Effector memory CD4-positive, alpha-beta T cell (primary cell): ENCODE results near the gene TMEM178B.

Experiments
- DNase-seq, 3 donors: peaks; one replicate each; pipeline ENCODE4 v3.0.0-alpha.2; 2020
- H3K27ac ChIP-seq: 2 replicates; pipeline ENCODE4 v1.7.0; 2013; ENCODE audit warnings: mild to moderate bottlenecking, low read length, moderate library complexity; ENCODE audit not compliant: insufficient read depth, poor library complexity, severe bottlenecking
- H3K27me3 ChIP-seq: replicated peaks from 2 replicates; pipeline ENCODE4 v1.7.0; 2013; ENCODE audit warnings: mild to moderate bottlenecking, low read length; ENCODE audit not compliant: insufficient read depth, control insufficient read depth, poor library complexity, severe bottlenecking
- H3K36me3 ChIP-seq: 2 replicates; pipeline ENCODE4 v1.7.0; 2013; ENCODE audit warnings: mild to moderate bottlenecking, low read length, moderate library complexity; ENCODE audit not compliant: control insufficient read depth, insufficient read depth
- H3K4me1 ChIP-seq: 2 replicates; pipeline ENCODE4 v1.7.0; 2013; ENCODE audit warnings: low read length, mild to moderate bottlenecking; ENCODE audit not compliant: control insufficient read depth, insufficient read depth, poor library complexity, severe bottlenecking
- H3K4me3 ChIP-seq: 2 replicates; pipeline ENCODE4 v1.7.0; 2013; ENCODE audit warnings: low read length, low read depth, mild to moderate bottlenecking; ENCODE audit not compliant: insufficient read depth, poor library complexity, severe bottlenecking
- H3K9me3 ChIP-seq: 2 replicates; pipeline ENCODE4 v1.7.0; 2013; ENCODE audit warnings: mild to moderate bottlenecking, low read length, moderate library complexity; ENCODE audit not compliant: control insufficient read depth

TMEM178B gene

DNA sequence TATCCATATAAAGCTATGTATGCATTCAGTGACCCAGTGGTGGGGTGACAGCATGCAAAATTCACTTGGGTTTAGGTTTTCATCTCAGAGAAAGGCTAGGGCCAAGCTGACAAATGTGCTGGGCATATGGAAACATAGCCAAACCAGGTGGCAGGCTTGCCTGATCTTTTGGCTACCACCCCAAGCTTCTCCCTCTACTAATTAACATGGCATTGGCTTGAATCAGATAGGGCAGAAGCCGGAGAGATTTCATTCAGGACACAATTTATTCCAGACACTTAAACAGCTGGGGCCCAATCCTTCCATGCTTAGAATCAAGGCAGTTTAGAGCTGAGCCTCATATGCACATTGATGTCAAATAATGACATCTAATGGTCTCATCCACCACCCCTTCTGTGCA, 381.9 kb downstream of the TMEM178B start:
- Histone ChIP-seq H3K9me3 (no peaks in the 10 kb centered on the region), H3K36me3 (no peaks in the 10 kb centered on the region), H3K4me1 (no peaks in the 10 kb centered on the region), H3K27me3 (no peaks in the 10 kb centered on the region), H3K27ac (no peak overlapping the region), H3K4me3 (no peak overlapping the region)
- DNase-seq: no peak

DNA sequence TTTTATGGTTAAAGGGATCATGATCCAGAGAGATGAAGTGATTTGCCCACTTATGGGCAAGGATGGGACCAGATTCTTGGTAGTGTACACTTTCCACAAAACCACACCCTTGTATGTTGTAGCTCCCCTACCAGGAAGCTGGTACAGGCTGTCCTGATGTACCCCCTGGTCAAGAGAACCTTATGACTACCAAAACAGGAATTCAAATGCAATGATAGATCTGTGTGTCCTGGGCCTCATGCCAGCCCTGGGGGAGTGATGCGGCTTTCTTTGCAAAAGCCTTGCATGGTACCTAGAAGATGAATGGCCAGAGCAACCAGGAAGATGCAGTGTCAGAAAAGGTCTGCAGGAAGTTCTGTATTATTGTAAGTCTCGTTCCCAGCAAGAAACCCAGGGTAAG, 382.4 kb downstream of the TMEM178B start:
- Histone ChIP-seq H3K9me3 (no peaks in the 10 kb centered on the region), H3K27me3 (no peaks in the 10 kb centered on the region), H3K27ac (no peak overlapping the region), H3K4me3 (no peak overlapping the region), H3K4me1 (no peaks in the 10 kb centered on the region), H3K36me3 (no peaks in the 10 kb centered on the region)
- DNase-seq: no peak

DNA sequence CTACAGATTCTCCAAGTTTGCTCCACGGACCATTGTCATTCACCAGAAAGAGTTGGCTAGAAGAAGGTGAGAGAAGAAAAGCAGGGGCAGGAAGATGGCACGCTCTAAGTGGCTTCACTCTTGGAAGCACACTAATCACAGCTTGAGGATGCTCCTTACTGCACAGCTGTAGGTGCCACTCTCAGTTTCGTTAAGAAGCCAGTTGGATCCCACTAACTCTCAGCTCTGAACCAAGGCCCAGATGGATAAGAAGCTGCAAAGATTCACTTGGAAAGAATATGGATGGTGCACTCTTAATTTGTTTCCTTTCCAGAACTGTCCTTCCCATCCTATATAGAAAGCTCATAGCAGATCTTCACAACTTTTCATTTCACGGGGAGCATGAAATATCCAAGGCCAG, 382.8 kb downstream of the TMEM178B start:
- H3K27me3 ChIP-seq: no peaks in the 10 kb centered on the region
- no peaks in the 10 kb centered on the region for H3K9me3 ChIP-seq
- no peak for DNase-seq
- H3K27ac ChIP-seq: no peak overlapping the region
- H3K4me1 ChIP-seq: no peaks in the 10 kb centered on the region
- H3K36me3 ChIP-seq: no peaks in the 10 kb centered on the region
- no peak overlapping the region for H3K4me3 ChIP-seq

DNA sequence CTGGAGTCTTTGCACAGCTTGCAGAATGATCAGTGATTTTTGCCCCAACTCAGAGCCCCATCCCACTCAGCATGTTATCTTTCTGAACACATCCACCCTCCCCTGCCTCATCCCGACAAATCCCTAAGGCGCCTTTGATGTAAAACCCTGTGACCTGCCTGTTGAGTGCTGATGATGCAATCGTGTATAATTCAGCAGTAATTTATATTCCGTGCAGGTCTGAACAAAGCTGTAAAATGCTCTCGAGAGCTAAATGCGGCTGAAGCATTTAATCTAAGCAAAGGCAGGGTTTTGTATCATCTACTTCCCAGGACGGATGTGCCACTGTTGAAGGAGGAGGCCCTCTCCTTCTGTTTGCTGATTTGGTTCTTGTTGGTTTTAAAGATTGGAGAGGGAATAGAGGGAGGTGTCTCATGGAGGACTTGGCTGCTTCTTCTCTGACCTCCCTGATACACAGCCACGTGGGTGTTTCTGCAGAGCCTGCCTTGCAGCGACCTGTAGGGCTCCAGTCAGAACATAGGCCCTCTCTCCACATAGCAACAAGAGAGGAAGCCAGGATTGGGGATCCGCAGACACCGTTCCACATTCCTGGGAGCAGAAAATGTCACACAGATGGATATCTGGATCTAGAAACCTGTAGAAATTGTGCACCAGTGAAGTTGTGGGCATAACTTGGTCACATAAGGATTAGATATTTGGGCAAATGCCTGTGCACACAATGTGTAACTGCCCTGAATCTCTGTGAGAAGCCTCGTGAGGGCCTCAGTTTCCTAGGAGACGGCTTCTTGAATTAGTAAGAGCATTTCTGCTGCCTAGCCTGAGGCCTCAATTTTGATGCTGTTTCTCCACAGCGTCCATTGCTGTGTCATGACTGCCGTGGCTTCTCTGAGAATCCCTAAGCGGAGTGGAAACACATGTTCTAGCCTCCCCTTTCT, 387.2 kb downstream of the TMEM178B start:
- Histone ChIP-seq H3K27me3 (no peaks in the 10 kb centered on the region), H3K27ac (no peak overlapping the region), H3K36me3 (no peaks in the 10 kb centered on the region), H3K9me3 (no peaks in the 10 kb centered on the region), H3K4me3 (no peak overlapping the region), H3K4me1 (no peaks in the 10 kb centered on the region)
- no peak for DNase-seq

DNA sequence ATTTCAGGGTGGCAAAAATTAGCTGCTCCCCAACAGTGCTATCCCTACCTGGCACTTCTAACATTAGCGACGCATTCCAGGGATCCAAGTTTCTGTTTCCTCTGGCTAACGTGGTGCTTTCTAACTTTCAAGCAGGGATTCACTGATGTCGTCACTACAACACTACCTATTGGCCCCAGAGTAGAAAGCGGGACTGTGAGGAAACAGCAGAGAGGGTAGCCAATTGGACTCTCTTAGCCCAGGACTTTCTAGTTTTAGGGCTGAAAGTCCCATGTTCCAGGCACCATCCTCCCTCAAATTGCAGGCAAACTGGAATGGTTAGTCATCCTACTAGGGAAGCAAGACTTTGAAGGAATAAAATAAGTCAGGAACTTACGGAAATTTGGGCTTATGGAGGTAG, 388.1 kb downstream of the TMEM178B start:
- Histone ChIP-seq H3K4me1 (no peaks in the 10 kb centered on the region), H3K9me3 (no peaks in the 10 kb centered on the region), H3K27me3 (no peaks in the 10 kb centered on the region), H3K4me3 (no peak overlapping the region), H3K27ac (no peak overlapping the region), H3K36me3 (no peaks in the 10 kb centered on the region)
- DNase-seq: no peak

DNA sequence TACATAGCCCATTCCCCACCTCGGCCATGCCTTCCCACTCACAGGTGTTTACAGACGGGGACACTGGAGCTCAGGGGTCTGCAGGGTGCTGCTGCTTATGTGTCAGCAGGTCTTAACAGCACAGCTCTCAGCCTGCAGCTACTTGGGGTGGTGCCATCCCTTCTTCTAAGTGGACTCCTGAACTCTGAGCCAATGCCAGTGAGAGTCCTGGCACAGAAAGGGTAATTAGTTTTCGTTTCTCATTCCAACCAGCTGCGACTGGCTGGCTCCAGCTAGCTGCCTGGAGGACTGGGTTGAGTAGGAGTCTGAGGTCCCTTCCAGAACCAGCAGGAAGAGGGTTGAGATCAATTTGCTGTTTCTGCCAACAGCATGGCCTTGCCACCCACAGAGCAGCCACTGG, 389.1 kb downstream of the TMEM178B start:
- Histone ChIP-seq H3K36me3 (no peaks in the 10 kb centered on the region), H3K4me3 (no peak overlapping the region), H3K27me3 (no peaks in the 10 kb centered on the region), H3K9me3 (no peaks in the 10 kb centered on the region), H3K27ac (no peak overlapping the region), H3K4me1 (no peaks in the 10 kb centered on the region)
- DNase-seq: no peak

DNA sequence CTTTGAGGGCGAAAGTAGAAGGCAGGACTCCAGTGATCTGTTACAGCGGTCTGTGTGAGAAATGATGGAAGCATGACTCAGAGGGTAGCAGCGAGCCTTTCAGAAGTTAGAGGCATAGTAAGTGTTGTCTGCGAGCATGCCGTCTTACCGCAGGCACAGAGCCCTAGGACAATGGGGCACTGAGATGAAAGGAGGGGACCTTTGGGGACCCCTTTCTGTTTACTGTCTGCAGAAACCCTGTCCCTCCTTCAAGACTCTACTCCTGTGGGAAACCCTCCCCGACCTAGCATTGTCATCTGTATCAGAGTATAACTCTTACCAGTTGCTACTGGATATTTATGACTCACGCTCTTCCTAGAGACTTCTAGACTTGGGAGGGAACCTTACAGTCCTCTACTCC, 390.1 kb downstream of the TMEM178B start:
- no peaks in the 10 kb centered on the region for H3K27me3 ChIP-seq
- no peaks in the 10 kb centered on the region for H3K36me3 ChIP-seq
- DNase-seq: no peak
- no peak overlapping the region for H3K4me3 ChIP-seq
- no peaks in the 10 kb centered on the region for H3K4me1 ChIP-seq
- no peaks in the 10 kb centered on the region for H3K9me3 ChIP-seq
- no peak overlapping the region for H3K27ac ChIP-seq

DNA sequence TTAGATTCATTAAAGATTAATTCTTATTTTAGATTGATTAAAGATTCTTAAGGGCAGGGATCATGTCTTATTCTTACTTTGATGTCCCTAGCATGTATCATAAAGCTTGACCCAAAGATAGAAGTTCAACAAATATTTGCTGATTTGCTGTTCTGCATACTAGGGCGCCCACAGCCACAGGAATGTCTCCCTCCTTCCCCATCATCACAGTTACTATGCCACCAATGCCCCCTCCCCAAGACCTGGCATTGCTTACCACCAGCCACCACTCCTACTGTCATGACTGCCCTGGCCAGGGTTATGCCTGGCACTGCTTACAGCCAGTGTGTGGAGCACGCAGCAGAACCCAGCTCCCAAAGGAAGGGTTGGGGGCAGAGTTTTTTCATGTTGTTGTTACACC, 390.7 kb downstream of the TMEM178B start:
- no peaks in the 10 kb centered on the region for H3K9me3 ChIP-seq
- DNase-seq: no peak
- no peaks in the 10 kb centered on the region for H3K36me3 ChIP-seq
- H3K27ac ChIP-seq: no peak overlapping the region
- H3K4me1 ChIP-seq: no peaks in the 10 kb centered on the region
- H3K4me3 ChIP-seq: no peak overlapping the region
- no peaks in the 10 kb centered on the region for H3K27me3 ChIP-seq

DNA sequence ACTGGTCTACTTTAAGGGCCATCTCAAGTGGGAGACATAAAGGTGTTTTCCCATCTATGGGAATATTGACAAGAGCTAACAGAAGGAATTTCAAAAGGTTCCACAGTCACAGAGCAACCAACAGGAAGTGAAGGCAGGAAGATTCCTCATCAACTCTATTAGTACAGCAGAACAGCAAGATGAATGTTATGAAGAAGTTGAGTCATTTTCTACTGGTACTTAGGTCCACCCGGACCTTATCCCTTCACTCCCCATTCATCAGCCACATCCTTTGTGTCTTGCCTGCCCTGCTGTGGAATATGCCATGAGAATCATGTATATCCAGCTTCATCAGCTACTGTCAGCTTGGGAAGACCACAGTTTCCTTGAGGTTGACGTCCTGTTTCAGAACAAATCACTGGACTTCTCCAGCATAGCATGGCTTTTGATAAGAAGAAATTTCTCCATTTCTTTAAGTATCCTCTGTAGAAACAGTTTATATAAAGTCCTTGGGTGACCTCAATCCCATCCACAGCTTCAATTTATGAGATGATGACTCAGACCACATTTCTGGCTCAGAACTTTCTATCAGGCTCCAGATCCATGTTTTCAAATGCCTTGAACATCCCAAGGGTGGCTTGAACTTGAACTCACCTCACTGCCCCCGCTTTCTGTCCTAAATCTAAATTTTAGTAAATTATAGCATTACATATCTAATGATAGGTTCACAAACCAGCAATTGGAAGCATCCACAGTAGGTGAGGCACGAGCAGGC, 392.5 kb downstream of the TMEM178B start:
- H3K4me3 ChIP-seq: no peak overlapping the region
- no peak for DNase-seq
- H3K36me3 ChIP-seq: no peaks in the 10 kb centered on the region
- H3K9me3 ChIP-seq: no peaks in the 10 kb centered on the region
- no peaks in the 10 kb centered on the region for H3K4me1 ChIP-seq
- H3K27me3 ChIP-seq: no peaks in the 10 kb centered on the region
- H3K27ac ChIP-seq: no peak overlapping the region

DNA sequence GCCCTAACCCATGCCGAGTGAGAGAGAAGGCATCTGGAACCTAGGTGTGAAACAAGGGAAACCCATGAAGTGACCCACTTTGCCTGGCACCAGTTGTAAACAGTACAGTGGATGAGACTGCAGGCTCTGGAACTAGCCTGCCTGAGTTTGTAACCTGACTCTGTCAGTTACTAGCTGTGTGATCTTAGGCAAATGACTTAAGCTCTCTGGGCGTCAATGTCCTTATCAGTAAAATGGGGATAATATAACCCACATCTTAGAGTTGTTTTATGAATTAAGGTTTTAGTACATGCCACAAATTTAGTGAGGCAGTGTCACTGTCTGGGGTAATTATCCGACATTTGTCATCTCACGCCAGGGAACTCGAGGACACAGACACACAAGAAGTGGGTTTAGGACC, 394.5 kb downstream of the TMEM178B start:
- Histone ChIP-seq H3K4me3 (no peak overlapping the region), H3K27ac (no peak overlapping the region), H3K36me3 (no peaks in the 10 kb centered on the region), H3K9me3 (no peaks in the 10 kb centered on the region), H3K4me1 (no peaks in the 10 kb centered on the region), H3K27me3 (no peaks in the 10 kb centered on the region)
- no peak for DNase-seq
